22Rv1 (cell line): Measurements from ENCODE around the gene LRRK1.

Experiments
- H3K27ac ChIP-seq: fragments of 450-650 bp; 2 replicates; pipeline ENCODE4 v1.5.1; 2017
- CTCF ChIP-seq: fragments of 450-650 bp; IDR thresholded peaks from 2 replicates; pipeline ENCODE4 v1.5.1; 2017; ENCODE audit warnings: mild to moderate bottlenecking
- ZFX ChIP-seq: fragments of 450-650 bp; IDR thresholded peaks from 2 replicates; pipeline ENCODE4 v1.6.1; 2017; ENCODE audit warnings: antibody characterized with exemption, borderline replicate concordance

The LRRK1 gene

GRCh38 chr15:100941536-100941935 is 22.4 kb downstream of the LRRK1 start:
- no peak overlapping the region for H3K27ac ChIP-seq
- TF ChIP-seq CTCF, result no peak
- TF ChIP-seq ZFX, result no peak

- TF ChIP-seq CTCF (no peak), ZFX (no peak)
These were observed 23.7 kb downstream of the LRRK1 start for GRCh38 chr15:100942656-100943425.

GRCh38 chr15:100944244-100944895 is 25.2 kb downstream of the LRRK1 start:
- H3K27ac ChIP-seq, result no peak overlapping the region
- TF ChIP-seq ZFX (no peak), CTCF (no peak)

More at GRCh38 chr15:100942656-100943425, 23.7 kb downstream of the LRRK1 start:
- no peak overlapping the region for H3K27ac ChIP-seq

GRCh38 chr15:100944986-100945385 is 25.8 kb downstream of the LRRK1 start:
- H3K27ac ChIP-seq, result no peak overlapping the region

GRCh38 chr15:100947760-100948429 is 28.7 kb downstream of the LRRK1 start:
- H3K27ac ChIP-seq, result no peak overlapping the region
- TF ChIP-seq ZFX (no peak), CTCF (no peak)

More at GRCh38 chr15:100944986-100945385, 25.8 kb downstream of the LRRK1 start:
- no peak for TF ChIP-seq CTCF
- no peak for TF ChIP-seq ZFX

- TF ChIP-seq CTCF (no peak), ZFX (no peak)
- no peak overlapping the region for H3K27ac ChIP-seq
These were observed 29.2 kb downstream of the LRRK1 start for GRCh38 chr15:100948430-100948762.

GRCh38 chr15:100949691-100950090 is 30.5 kb downstream of the LRRK1 start:
- no peak for TF ChIP-seq ZFX
- TF ChIP-seq CTCF, result no peak
- H3K27ac ChIP-seq, result no peak overlapping the region
